IPS DF 6.9 (cell line): ENCODE measurements around the gene ASPG.

Source experiments
- DNase-seq: peaks from one replicate; pipeline ENCODE4 v3.0.0-alpha.2; 2013; ENCODE audit warnings: low read depth, low spot score
- H3K27ac ChIP-seq: one replicate; pipeline ENCODE4 v1.5.1; 2013; ENCODE audit warnings: low read length, control low read depth
- H3K27me3 ChIP-seq: 2 replicates; pipeline ENCODE4 v1.6.1; 2013; ENCODE audit warnings: mild to moderate bottlenecking, low read length; ENCODE audit not compliant: control insufficient read depth, insufficient read depth
- H3K36me3 ChIP-seq: 2 replicates; pipeline ENCODE4 v1.6.1; 2013; ENCODE audit warnings: low read length; ENCODE audit not compliant: control insufficient read depth, insufficient read depth
- H3K4me1 ChIP-seq: 2 replicates; pipeline ENCODE4 v1.6.1; 2013; ENCODE audit warnings: low read length; ENCODE audit not compliant: control insufficient read depth, insufficient read depth
- H3K4me3 ChIP-seq: 2 replicates; pipeline ENCODE4 v1.5.1; 2013; ENCODE audit warnings: mild to moderate bottlenecking, low read length
- H3K9me3 ChIP-seq: 2 replicates; pipeline ENCODE4 v1.6.1; 2013; ENCODE audit warnings: low read length, inconsistent platforms; ENCODE audit not compliant: control insufficient read depth, insufficient read depth
- WGBS: extraction: QIAGEN DNeasy Blood & Tissue Kit; methylation state at CpG from one replicate; pipeline ENCODE4 v1.1.7; 2013; ENCODE audit warnings: mixed read lengths, missing lambda C conversion rate; ENCODE audit not compliant: insufficient read length, insufficient coverage; 5-methylcytosine and 5-hydroxymethylcytosine counted together

The ASPG gene

GRCh38 chr14:104086661-104087461 is 1.4 kb downstream of the ASPG start:
- Histone ChIP-seq H3K27me3 (no peaks in the 10 kb centered on the region), H3K9me3 (no peaks in the 10 kb centered on the region), H3K36me3 (no peaks in the 10 kb centered on the region; the same call in 1 of the 2 replicates), H3K4me1 (no peaks in the 10 kb centered on the region), H3K4me3 (no peak overlapping the region), H3K27ac (no peak overlapping the region)
- no CpG with 5 or more reads among the region's 16 CpGs for WGBS
- no peak for DNase-seq

- Histone ChIP-seq H3K4me1 (no peaks in the 10 kb centered on the region), H3K9me3 (no peaks in the 10 kb centered on the region), H3K36me3 (no peaks in the 10 kb centered on the region; the same call in 1 of the 2 replicates), H3K4me3 (no peak overlapping the region), H3K27me3 (no peaks in the 10 kb centered on the region), H3K27ac (no peak overlapping the region)
- WGBS, result no CpG with 5 or more reads among the region's 17 CpGs
- DNase-seq, result no peak
Measured at GRCh38 chr14:104087505-104087904, 2.0 kb downstream of the ASPG start.

- no CpG with 5 or more reads among the region's 23 CpGs for WGBS
- Histone ChIP-seq H3K27me3 (no peaks in the 10 kb centered on the region), H3K4me1 (no peaks in the 10 kb centered on the region), H3K36me3 (no peaks in the 10 kb centered on the region; the same call in 1 of the 2 replicates), H3K27ac (no peak overlapping the region), H3K9me3 (no peaks in the 10 kb centered on the region), H3K4me3 (no peak overlapping the region)
- DNase-seq, result no peak
Measured at GRCh38 chr14:104087981-104088850, 2.7 kb downstream of the ASPG start.

GRCh38 chr14:104090071-104090748 is 4.7 kb downstream of the ASPG start:
- H3K4me3 ChIP-seq, result no peak overlapping the region
- DNase-seq, result no peak
- no CpG with 5 or more reads among the region's 20 CpGs for WGBS

GRCh38 chr14:104091061-104091926 is 5.8 kb downstream of the ASPG start:
- H3K27ac ChIP-seq, result no peak overlapping the region
- WGBS, result no CpG with 5 or more reads among the region's 26 CpGs
- H3K27me3 ChIP-seq, result no peaks in the 10 kb centered on the region
- no peak overlapping the region; the same call in 1 of the 2 replicates for H3K4me3 ChIP-seq
- peaks cover 1% of the 10 kb centered on the region; the same call in 1 of the 2 replicates for H3K4me1 ChIP-seq
- no peaks in the 10 kb centered on the region for H3K9me3 ChIP-seq
- DNase-seq, result no peak
- H3K36me3 ChIP-seq, result no peaks in the 10 kb centered on the region

More at GRCh38 chr14:104090071-104090748, 4.7 kb downstream of the ASPG start:
- peaks cover 1% of the 10 kb centered on the region; the same call in 1 of the 2 replicates for H3K4me1 ChIP-seq
- no peaks in the 10 kb centered on the region for H3K9me3 ChIP-seq
- H3K27ac ChIP-seq, result no peak overlapping the region
- no peaks in the 10 kb centered on the region for H3K27me3 ChIP-seq
- no peaks in the 10 kb centered on the region; the same call in 1 of the 2 replicates for H3K36me3 ChIP-seq

GRCh38 chr14:104091927-104092771 is 6.6 kb downstream of the ASPG start:
- H3K4me3 ChIP-seq, result no peak overlapping the region
- DNase-seq, result no peak
- H3K27me3 ChIP-seq, result no peaks in the 10 kb centered on the region
- peaks cover 1% of the 10 kb centered on the region; the same call in 1 of the 2 replicates for H3K4me1 ChIP-seq
- H3K36me3 ChIP-seq, result no peaks in the 10 kb centered on the region
- H3K27ac ChIP-seq, result no peak overlapping the region
- no peaks in the 10 kb centered on the region for H3K9me3 ChIP-seq
- WGBS, result no CpG with 5 or more reads among the region's 23 CpGs

GRCh38 chr14:104092931-104093365 is 7.4 kb downstream of the ASPG start:
- Histone ChIP-seq H3K9me3 (no peaks in the 10 kb centered on the region), H3K4me1 (peaks cover 1% of the 10 kb centered on the region; the same call in 1 of the 2 replicates), H3K36me3 (no peaks in the 10 kb centered on the region), H3K4me3 (no peak overlapping the region), H3K27ac (no peak overlapping the region), H3K27me3 (no peaks in the 10 kb centered on the region)
- no CpG with 5 or more reads among the region's 11 CpGs for WGBS
- no peak for DNase-seq

GRCh38 chr14:104093366-104094055 is 8.0 kb downstream of the ASPG start:
- H3K4me3 ChIP-seq, result no peak overlapping the region
- H3K27ac ChIP-seq, result no peak overlapping the region
- H3K4me1 ChIP-seq, result peaks cover 1% of the 10 kb centered on the region; the same call in 1 of the 2 replicates
- H3K9me3 ChIP-seq, result no peaks in the 10 kb centered on the region
- no peaks in the 10 kb centered on the region for H3K36me3 ChIP-seq
- no peak for DNase-seq
- WGBS, result no CpG with 5 or more reads among the region's 18 CpGs
- H3K27me3 ChIP-seq, result no peaks in the 10 kb centered on the region
